Stimulated activated CD4-positive, alpha-beta T cell treated with anti-CD3 and anti-CD28 coated beads, TNF-alpha, amount 100 ng/mL, for 24 hours (primary cell): Measurements from ENCODE around the gene ERC1.

Experiments
- DNase-seq, 3 experiments: peaks; one replicate each; pipeline ENCODE4 v3.0.0-alpha.2; 2020; ENCODE audit warnings: low read depth in 3 of 3

Gene ERC1

DNA sequence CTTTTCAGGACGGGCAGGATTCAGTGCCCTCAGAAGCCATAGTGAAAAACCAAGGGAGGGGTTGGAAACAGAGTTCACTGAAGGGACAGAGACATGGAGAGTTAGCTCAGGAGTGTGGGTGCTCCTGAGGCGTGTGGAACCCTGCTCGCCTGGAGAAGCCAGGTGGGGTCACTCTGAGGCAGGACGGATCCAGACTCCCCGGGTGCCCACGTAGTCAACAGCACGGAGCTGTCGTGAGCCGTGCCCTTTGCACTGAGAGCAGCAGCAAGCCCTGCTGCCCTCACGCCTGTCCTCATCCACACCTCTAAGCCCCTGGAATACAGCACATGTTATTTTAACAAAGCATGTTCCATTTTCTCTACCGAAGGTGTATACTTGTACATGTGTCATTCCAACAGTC, 488.6 kb downstream of the ERC1 start:
- no peak for DNase-seq

GRCh38 chr12:1481326-1481725, 490.3 kb downstream of the ERC1 start:
- no peak for DNase-seq

DNA sequence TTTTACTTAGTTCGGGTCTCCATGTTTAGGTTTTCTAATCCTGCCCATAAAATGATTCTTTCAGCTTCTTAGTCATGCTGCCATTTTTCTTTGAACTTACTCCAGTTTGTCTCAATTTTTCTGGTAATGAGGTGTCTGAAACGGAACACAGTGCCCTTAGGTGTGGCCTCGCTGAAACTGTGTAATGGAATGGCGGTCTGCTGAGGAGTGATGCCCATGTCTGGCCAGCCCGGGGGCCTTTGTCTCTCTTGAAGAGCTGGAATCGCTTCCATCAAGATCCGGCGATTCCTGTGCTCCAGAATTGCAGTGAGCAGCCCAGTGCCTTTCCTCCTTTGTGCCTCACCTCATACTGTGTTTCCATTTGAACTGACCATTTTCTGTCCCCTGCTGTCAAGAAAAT, 490.9 kb downstream of the ERC1 start:
- no peak for DNase-seq

DNA sequence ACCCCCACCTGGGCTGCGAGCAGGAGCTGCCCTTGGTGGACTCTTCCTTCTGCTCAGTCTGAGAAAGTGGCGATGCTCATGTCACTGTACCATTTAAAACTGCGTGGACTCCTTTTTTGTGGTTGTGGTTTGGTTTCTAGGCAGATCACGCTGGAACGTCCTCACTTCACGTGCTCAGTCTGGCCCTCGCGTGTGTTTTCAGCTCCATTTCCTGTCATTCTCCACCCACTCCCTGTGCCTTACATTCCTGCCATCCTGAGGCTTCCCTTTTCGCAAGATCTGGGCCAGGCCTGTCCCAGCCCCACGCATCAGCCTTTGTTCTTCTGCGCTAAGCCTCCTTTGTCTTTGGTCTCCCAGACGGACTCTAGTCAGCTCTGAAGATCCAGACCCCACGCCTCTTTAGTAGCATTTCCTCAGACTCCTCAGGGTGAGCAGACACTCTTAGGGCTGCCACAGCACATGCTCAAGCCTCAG, 497.9 kb downstream of the ERC1 start:
- DNase-seq: no peak

DNA sequence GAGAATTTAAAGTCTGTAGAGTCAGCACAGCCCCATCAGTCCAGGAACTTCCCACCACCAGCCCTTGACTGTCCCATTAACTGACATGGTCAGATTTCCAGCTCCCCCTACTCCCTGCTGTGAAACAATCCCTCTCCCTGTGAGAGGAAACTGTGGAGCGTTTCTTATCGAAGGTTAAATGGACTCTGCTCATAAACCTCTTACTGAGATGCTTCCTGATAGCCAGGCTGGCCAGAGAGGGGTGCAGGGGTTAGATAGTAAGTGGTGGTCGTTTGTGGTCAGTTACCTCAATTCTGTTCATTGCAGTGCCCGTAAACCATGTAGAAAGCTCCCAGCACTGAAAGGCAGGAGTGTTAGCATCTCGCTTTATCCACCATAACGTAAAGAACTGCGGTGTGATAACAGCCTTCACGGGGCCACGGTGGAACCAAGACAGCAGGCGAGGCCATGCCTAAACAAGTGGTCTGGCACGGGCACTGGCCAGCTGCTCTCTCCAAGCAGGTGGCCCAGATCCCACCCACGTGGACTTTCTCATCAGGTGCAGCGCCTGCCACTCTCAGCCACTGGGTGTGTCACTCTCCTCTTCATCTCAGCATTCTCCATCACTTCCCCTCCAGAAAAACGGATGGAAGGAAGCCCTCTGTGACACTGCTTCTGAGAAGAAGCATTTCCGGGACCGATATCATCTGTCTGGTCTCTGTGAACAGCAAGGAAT, 501.1 kb downstream of the ERC1 start:
- DNase-seq: no peak

DNA sequence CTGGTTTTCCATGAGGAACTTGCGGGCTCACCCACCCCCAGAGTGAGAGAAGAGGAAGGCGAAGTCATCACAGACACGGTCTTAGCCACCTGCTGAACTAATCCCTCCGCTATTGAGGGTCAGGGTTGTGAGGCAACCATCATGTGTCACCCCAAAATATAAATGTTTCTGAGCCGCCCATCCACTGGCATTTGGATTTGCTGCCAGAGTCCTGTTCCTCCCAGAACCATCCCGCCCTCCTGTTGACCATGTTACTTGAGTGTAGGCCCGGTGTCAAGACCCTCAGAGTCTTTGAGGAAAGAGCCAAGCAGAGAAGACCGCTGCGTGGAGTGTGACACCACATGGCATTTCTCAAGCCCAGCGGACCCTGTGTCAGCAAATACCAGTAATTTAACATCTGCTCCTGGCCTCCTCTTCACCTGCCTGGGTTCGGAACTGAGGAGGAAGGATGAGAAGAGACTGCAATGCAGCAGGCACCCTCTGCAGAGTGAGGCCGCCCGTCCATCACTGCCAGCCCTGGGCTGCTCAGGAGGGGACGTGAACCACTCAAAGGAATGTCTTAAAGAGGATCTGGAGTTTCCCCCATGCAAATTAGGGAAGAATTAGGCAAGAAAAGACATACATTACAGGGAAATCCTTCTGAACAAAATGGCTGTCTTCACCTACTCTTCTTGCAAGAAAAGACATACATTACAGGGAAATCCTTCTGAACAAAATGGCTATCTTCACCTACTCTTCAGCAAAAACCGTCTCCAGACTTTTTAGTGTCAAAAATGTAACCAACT, 502.9 kb downstream of the ERC1 start:
- DNase-seq: no peak

DNA sequence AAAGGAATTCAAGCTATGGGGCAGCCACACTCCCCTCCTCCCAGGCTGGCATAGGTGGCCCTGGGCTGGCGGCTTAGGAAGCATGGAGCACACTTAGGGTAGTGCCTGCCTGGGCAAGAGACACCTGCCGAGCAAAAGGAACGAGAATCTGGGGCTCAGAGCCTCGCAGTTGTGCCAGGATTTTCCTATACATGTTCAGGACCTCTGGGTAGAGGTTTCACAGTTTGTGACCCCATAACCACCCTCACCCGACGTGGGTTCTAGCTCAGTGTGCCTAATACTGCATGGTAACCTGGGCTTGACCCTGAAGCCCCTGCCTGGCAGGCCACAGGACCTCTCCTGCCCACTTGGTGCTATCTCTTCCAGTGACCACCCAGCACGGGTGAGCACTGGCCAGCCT, 503.8 kb downstream of the ERC1 start:
- DNase-seq: no peak

- no peak for DNase-seq
Measured at GRCh38 chr12:1496162-1496900, 505.3 kb downstream of the ERC1 start.

DNA sequence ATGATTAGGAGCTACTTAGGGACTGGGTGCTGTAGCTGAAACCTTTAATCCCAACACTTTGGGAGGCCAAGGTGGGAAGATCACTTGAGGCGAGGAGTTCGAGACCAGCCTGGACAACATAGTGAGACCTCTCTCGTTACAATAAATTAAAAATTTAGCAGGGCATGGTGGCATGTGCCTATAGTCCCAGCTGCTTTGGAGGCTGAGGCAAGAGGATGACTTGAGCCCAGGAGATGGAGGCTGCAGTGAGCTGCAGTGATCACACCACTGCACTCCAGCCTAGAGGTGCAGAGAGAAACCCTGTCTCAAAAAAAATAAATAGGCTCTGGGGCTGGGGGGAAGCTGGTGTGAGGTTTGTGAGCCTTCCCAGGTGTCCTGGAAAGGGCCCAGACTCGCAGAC, 506.1 kb downstream of the ERC1 start:
- no peak for DNase-seq

- no peak for DNase-seq
Measured at GRCh38 chr12:1498199-1498740, 507.2 kb downstream of the ERC1 start.

DNA sequence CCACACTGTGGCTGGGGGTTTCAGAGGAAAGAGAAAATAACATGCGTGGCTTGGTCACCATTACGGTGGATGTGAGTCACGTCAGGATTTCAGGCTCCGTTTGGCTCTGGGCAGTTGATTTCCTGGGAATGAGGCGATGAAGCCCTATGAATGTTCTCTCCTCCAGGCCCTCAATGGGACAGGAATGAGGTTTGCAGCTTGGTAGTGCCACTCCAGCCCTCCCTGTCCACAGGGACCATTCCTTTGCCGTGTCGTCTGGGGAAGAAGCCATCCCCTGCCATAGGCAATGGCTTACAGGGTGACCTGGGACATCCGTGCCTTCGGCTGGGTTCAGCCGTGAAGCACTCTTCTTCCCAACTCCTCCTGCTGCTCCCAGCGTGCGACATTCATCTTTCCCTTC, 508.3 kb downstream of the ERC1 start:
- DNase-seq: no peak

GRCh38 chr12:1500095-1500801, 509.2 kb downstream of the ERC1 start:
- DNase-seq: no peak

DNA sequence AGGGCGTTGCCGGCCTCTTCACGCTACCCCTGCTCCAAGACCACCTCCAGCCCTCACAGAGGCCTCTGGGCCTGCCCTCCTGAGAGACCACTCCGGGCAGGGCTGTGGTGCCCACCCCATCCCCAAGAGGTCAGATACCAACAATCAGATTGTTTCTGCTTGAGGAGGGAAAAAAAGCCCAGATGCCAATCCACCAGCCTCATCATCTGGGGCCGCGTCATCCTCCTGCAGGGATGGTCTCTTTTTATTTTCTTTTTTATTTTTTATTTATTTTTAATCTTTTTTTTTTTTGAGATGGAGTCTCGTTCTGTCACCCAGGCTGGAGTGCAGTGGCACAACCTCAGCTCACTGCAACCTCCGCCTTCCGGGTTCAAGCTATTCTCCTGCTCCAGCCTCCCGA, 510.0 kb downstream of the ERC1 start:
- no peak for DNase-seq

DNA sequence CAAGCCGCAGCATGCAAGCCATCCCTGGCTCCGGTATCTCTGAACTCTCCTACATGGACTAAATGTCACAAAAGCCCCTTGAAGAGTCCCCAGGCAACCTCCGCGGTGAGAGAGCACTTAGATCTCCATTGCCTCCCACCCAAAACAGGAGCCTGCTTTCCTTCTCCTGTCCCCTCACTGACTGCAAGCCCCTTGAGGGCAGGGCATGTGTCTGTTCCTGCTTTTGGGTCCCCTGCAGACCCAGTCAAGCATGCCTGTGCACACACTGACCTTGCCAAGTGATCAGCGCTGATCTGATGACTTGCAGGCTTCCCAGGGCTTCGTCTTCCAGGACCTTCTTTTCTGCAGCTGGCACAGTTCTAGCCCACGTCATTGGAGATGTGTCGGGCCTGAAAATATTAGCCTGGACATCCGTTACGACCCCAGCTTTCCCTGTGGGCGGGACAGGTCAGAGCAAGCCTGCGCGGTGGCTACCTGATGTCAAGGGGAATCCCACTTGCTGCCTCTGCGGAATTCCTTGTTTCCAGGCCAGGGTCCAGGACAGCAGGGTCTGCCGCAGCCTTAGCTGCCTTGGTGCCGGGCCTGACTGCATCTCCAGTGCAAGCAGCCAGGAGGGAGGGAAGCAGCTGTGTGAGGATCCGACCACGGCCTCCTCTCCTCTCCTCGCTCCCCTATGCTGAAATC, 510.8 kb downstream of the ERC1 start:
- no peak for DNase-seq

- no peak for DNase-seq
Measured at GRCh38 chr12:1502379-1502720, 511.3 kb downstream of the ERC1 start.

- no peak for DNase-seq
Measured at GRCh38 chr12:1502831-1503230, 511.8 kb downstream of the ERC1 start.

- no peak for DNase-seq
Measured at GRCh38 chr12:1503281-1503711, 512.3 kb downstream of the ERC1 start.

DNA sequence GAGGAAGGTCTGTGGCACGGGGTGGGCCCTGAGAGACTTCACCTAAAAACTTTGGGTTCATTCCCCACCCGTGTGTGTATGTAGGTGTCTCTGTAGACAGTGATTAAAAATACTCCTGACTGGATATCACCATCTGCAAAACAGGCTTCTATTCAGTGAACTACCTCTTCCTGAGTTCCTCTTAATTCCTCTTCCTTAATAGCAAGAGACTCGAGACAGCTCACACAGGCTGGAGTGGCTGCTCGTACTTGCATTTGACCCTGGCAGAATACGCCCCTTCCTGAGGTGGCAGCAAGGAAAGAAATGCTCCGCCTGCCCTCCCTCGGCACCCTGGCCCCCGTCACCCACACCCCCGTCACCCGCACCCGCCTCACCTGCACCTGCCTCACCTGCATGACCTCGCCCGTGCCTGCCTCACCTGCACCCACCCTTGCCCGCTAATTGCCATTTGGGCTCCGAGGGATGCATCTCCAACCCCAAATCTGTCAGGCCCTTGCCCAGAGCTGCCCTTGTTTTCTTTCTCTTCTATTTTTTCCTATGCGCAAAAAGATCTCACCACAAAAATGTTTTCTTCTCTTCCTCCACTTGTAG, 513.4 kb downstream of the ERC1 start:
- no peak for DNase-seq

GRCh38 chr12:1504895-1505311, 513.9 kb downstream of the ERC1 start:
- no peak for DNase-seq

DNA sequence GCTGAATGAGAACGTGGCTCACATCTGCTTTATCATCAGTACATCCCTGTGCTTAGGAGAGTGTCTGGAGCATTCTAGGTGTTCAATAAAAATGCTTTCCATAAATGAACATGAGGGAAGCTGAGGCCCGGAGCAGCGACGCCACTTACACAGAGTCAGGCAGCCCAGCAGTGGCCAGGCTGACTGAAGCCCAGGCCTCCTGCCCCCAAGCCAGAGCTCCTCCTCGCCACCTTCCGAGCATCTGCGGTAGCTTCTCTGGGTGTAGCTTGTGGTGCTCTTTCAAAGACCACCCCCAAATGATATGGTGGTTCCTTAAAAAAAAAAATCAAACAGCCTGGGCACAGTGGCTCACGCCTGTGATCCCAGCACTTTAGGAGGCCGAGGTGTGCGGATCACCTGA, 514.6 kb downstream of the ERC1 start:
- no peak for DNase-seq

- DNase-seq: no peak
Measured at GRCh38 chr12:1507308-1507707, 516.3 kb downstream of the ERC1 start.
